SH-SY5Y (cell line): ENCODE results near the gene RBM7.

Experiments
- GATA2 ChIP-seq: IDR thresholded peaks from 2 replicates; pipeline ENCODE4 v1.6.1; 2011; ENCODE audit warnings: mild to moderate bottlenecking, low read depth, low read length
- GATA3 ChIP-seq: IDR thresholded peaks from 2 replicates; pipeline ENCODE4 v1.6.1; 2011; ENCODE audit warnings: low read depth, mild to moderate bottlenecking, low read length, moderate library complexity

GRCh38 chr11:114379394-114380069 is 20.9 kb upstream of the RBM7 start:
- TF ChIP-seq GATA2, result peak; percentile 37
- no peak for TF ChIP-seq GATA3
